ENCODE results near the gene AEBP2. TPM values are rescaled to one million over a fixed set of nuclear protein-coding genes. Genes with fewer than 3 reads are reported as not detected.
A peak's percentile ranks its signal among the peaks of the same experiment; 100 is the strongest.
"Not testable (repeated sequence)": the region's sequence is repeated elsewhere in the genome, so short reads cannot be mapped to it uniquely, and the experiment has no call there.

AEBP2 gene
- 10 to 100 TPM in 5 of 6 experiments, 1 to 10 TPM in 1; 9.7 to 18.2 (median 13.4) TPM for total RNA-seq
- long read RNA-seq, partial matches to known transcripts = 1 of 5 reads
- long read RNA-seq, other reads (novel, unspliced or antisense) = 4 of 5 reads

- Histone ChIP-seq H3K9me3 (no peaks in the 10 kb centered on the region), H3K27me3 (no peaks in the 10 kb centered on the region), H3K4me1 (peaks cover 0 to 11% (median 0%) of the 10 kb centered on the region in 4 donors), H3K36me3 (peaks cover 0 to 3% (median 0%) of the 10 kb centered on the region in 4 donors), H3K27ac (peak within 1 kb of the TSS; percentile 63 to 81 (median 70)), H3K4me3 (peak within 1 kb of the TSS; percentile 80 to 89 (median 85))
- TF ChIP-seq POLR2A (IDR thresholded peaks at IDR 0.05) = peak; percentile 74
- TF ChIP-seq, protein P1, sequence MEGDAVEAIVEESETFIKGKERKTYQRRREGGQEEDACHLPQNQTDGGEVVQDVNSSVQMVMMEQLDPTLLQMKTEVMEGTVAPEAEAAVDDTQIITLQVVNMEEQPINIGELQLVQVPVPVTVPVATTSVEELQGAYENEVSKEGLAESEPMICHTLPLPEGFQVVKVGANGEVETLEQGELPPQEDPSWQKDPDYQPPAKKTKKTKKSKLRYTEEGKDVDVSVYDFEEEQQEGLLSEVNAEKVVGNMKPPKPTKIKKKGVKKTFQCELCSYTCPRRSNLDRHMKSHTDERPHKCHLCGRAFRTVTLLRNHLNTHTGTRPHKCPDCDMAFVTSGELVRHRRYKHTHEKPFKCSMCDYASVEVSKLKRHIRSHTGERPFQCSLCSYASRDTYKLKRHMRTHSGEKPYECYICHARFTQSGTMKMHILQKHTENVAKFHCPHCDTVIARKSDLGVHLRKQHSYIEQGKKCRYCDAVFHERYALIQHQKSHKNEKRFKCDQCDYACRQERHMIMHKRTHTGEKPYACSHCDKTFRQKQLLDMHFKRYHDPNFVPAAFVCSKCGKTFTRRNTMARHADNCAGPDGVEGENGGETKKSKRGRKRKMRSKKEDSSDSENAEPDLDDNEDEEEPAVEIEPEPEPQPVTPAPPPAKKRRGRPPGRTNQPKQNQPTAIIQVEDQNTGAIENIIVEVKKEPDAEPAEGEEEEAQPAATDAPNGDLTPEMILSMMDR (IDR thresholded peaks at IDR 0.05) = no peak
- WGBS (ENCODE audit: insufficient coverage, low coverage, low lambda C conversion rate, missing lambda C conversion rate) = 11% methylated on average over 54 of the region's 102 CpGs
- ATAC-seq (peak; percentile 94 to 97 (median 96)), DNase-seq (peak; percentile 93 to 95 (median 94))
- intact Hi-C loops (cut with DNase I) = no loop called here
Observed at GRCh38 chr12:19439059-19440018, at the start of gene AEBP2. AEBP2 (plus strand) TSS chr12:19439492; CDS start chr12:19439700, 208 bp downstream.

- H3K4me1 ChIP-seq = no peaks in the 10 kb centered on the region
- H3K27ac ChIP-seq = no peak overlapping the region
- TF ChIP-seq, protein P1 (IDR thresholded peaks at IDR 0.05) = no peak
- TF ChIP-seq POLR2A (IDR thresholded peaks at IDR 0.05) = no peak
- DNase-seq (no peak), ATAC-seq (no peak)
- H3K4me3 ChIP-seq = no peak overlapping the region
- no peaks in the 10 kb centered on the region for H3K9me3 ChIP-seq
- no peaks in the 10 kb centered on the region for H3K36me3 ChIP-seq
- 90% methylated on average over 3 of the region's 3 CpGs for WGBS (ENCODE audit: insufficient coverage, low coverage, low lambda C conversion rate, missing lambda C conversion rate)
- intact Hi-C loops (cut with DNase I) = no loop called here
- H3K27me3 ChIP-seq = no peaks in the 10 kb centered on the region
Observed at GRCh38 chr12:19390051-19390598, 49.2 kb upstream of the AEBP2 start.

DNA sequence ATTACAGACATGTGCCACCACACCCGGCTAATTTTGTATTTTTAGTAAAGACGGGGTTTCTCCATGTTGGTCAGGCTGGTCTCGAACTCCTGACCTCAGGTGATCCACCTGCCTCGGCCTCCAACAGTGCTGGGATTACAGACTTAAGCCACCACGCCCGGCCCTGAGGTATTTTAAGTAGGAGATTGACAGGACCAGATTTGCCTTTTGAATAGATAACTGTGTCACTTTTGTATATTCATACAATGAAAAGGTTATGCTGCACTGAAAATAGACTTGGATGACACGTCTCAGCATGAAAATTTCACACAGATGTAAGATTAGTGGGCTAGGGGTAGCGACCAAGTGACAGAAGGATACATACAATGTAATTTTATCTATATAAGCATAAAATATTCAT is 46.6 kb upstream of the AEBP2 start:
- H3K9me3 ChIP-seq; H3K27me3 ChIP-seq; H3K4me3 ChIP-seq; intact Hi-C loops (cut with DNase I); DNase-seq; H3K4me1 ChIP-seq; H3K27ac ChIP-seq; H3K36me3 ChIP-seq; ATAC-seq: not testable (repeated sequence)
- 87% methylated on average over 8 of the region's 8 CpGs for WGBS (ENCODE audit: insufficient coverage, low coverage, low lambda C conversion rate, missing lambda C conversion rate)

DNA sequence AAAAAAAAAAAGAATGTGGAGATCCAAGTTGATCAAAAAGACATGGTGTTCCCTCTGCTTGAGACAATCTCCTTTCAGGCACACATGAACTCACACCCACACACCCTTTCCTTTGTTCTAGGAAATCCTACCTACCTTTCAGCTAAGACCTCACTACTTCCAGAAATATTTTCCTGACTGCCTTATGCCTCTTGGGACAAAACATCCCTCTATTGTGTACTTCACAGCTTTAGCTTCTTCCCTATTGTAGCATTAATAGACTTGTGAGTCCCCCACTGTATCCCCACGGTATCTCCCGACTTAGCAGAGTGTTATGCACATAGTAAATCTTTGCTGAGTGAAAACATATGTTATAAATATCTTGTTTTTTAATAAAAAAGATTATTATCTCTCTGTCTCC is 44.9 kb upstream of the AEBP2 start:
- no peak for ATAC-seq

More for the DNA sequence above, 44.9 kb upstream of the AEBP2 start:
- H3K36me3 ChIP-seq = no peaks in the 10 kb centered on the region
- H3K27ac ChIP-seq = no peak overlapping the region
- no peaks in the 10 kb centered on the region for H3K27me3 ChIP-seq
- H3K4me1 ChIP-seq = no peaks in the 10 kb centered on the region
- TF ChIP-seq, protein P1 (IDR thresholded peaks at IDR 0.05) = no peak
- TF ChIP-seq POLR2A (IDR thresholded peaks at IDR 0.05) = no peak
- 92% methylated on average over 2 of the region's 2 CpGs for WGBS (ENCODE audit: insufficient coverage, low coverage, low lambda C conversion rate, missing lambda C conversion rate)
- no peak for DNase-seq
- H3K9me3 ChIP-seq = no peaks in the 10 kb centered on the region
- no peak overlapping the region for H3K4me3 ChIP-seq
- intact Hi-C loops (cut with DNase I) = no loop called here
